HG02852 (cell line): ENCODE data around the gene ITPR1.

Experiments
- ATAC-seq: cut with Tn5 transposase; IDR thresholded peaks from one replicate; pipeline ENCODE4 v1.9.1; 2021; ENCODE audit warnings: mild to moderate bottlenecking, moderate library complexity; ENCODE audit not compliant: unreplicated experiment

The ITPR1 gene

GRCh38 chr3:4770561-4770960 lies 277.4 kb downstream of the ITPR1 start:
- ATAC-seq: no peak

GRCh38 chr3:4771243-4771642 lies 278.1 kb downstream of the ITPR1 start:
- ATAC-seq: no peak

- ATAC-seq: no peak
These were observed 279.1 kb downstream of the ITPR1 start for GRCh38 chr3:4772171-4772804.

DNA sequence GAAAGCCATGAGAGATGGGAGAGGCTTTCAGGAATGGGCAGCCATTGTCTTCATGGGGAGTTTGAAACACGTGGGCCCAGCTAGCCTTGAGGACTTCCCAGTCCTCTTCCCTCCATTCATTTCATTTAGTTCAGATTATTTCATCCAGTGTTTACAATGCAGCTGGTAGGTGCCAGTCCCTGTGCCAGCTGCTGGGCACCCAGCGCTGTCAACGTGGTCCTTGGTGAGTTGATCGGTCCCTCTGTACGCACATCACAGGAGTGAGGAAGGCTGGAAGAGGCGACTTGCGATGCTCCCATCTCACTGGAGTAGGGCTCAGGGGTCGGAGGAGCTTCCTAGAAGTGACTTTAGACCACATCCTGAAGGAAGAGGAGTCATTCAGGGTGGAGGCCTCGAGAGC lies 279.7 kb downstream of the ITPR1 start:
- ATAC-seq: no peak

DNA sequence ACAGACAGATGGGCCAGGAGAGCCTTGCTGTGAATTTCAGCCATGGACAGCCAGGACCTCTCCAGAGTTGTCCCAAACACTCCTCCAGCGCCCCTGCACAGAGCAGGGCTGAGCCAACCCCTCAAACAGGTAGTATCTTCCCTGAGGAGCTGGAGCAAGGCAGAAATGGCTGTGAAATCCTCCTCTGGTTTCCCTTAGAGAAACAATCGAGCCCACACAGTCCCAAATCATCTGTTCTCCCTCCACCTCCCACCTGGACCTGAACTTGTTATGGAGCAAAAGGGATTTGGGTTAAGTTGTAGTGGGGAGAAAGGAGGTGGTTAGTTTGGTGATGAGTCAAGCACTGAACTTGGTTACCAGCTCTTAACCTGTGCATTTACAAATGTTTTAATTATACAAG lies 280.4 kb downstream of the ITPR1 start:
- ATAC-seq: no peak

DNA sequence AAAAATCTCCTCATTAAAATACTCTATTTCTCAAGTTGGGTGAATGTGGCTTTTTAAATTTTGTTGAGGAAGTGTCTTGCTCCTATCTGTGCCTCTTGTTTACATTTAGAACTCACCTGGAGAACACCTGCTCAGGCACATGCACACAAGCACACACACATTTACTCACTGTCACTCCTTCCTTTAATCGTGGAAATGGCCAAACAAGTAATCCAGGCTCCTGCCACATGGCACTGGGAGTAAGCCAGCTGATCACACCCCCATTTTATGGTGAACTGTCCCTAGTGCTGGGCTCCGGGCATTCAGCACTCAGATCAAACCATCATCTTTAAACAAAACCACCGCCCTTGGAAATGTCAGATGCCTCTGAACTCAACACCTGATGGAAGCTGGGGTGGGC lies 281.4 kb downstream of the ITPR1 start:
- ATAC-seq: no peak

DNA sequence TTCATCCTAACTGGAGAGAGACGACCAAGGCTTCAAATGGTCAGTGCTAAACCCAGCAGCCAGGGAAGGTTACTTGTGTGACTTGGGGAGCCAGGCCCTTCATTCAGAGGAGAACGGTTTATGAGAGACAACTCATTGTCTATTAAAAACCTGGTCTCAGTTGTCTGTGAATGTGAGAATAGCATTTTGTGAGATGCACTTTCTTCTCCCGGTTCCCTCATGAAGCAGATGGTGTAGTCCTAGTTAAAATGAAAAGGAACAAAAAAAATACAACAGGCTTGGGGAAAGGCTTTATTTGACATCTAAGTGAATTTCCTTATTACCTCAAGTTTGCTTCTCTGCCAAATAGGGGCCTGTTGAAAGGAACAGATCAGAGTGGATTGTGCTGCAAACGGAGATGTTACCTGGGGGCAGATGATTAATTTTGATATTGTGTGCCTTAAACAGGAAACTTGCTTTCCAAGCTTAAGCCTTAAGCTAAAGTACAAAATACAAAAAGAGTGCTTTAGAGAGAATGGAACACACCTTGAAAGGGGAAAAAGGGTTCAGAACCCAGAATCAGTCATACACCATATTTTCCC lies 283.3 kb downstream of the ITPR1 start:
- peak; percentile 31 for ATAC-seq

DNA sequence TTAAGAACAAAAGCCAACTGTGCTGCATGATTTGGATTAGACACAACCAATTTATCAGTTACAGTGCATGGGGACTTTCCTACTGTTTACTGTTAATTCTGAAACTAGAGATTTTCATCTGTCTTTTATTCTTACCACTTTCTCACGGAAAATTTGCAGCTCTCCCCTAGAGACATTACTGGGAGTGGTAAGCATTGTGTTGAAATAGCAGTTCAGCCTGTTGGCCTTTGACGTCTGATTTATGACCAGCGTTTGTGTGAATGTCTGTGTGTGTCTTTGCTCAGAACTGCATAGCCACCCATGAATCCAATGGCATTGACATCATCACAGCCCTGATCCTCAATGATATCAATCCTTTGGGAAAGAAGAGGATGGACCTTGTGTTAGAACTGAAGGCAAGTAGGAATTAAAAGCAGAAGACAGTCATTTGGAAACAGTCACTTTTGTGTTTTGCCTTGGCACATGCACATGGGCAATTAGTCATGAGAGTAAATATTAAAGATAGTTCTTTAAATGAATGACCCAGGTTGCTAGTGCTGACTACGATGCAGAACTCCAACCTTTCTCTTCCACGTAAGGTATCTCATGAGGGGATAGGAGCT lies 283.9 kb downstream of the ITPR1 start:
- peak; percentile 84 for ATAC-seq

- no peak for ATAC-seq
These were observed 285.0 kb downstream of the ITPR1 start for GRCh38 chr3:4778119-4778518.

- ATAC-seq: no peak
These were observed 285.6 kb downstream of the ITPR1 start for GRCh38 chr3:4778740-4779139.

DNA sequence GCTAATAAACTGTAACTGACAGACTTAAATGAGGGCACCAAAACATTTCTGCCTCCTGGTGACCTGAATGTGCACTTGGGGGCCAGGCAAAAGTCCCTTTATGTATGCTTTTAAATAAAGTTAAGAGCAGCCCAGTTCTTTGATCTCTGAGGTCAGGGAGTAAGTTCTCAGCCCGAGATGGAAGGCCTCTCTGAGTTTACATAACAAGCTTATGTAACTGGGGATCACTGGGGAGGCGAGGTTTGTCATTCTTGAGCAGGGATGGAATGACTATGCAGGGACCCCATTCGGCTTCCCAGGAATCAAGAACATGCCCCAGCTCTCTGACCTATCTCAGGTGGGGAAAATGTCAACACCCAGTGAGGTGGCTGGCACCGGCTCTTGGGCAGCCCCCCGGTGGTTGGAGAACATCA lies 287.4 kb downstream of the ITPR1 start:
- ATAC-seq: no peak

DNA sequence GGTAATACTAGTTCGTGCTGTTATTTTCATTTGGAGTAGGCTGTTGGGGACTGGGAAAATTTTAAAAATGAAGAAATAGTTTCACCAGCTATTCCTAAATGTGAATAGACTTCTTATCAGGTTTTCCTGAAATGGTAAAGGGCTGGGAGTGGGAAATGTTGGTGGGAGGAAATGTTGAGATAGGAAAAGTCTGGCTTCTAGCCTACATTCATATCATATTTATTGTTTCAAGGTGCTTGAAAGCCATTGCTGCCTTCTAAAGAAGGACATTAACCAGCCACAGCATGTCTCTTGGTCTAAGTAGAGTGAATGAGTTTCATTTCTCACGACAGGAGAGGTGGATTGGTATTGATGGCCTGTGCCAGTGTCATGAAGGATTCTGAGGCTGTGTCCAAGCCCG lies 288.9 kb downstream of the ITPR1 start:
- no peak for ATAC-seq

DNA sequence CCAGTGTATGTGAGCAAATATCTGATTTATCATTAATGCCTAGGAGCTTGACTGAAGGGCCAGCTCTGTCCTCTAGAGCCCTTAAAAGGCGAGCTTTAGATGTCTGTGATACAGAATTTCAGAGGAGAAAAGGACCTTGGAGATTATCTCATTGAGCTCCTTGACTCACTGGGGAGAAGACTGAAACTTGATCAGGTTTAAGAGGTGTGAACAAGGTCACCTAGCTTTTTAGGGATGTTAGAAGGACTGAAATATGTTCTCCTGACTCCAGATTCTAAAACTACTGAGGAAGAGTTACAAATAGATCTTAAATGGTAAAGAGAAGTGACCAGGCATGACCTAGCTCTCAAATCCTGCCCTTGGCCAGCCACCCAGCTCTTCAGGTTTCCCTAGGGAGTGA lies 292.4 kb downstream of the ITPR1 start:
- ATAC-seq: no peak

DNA sequence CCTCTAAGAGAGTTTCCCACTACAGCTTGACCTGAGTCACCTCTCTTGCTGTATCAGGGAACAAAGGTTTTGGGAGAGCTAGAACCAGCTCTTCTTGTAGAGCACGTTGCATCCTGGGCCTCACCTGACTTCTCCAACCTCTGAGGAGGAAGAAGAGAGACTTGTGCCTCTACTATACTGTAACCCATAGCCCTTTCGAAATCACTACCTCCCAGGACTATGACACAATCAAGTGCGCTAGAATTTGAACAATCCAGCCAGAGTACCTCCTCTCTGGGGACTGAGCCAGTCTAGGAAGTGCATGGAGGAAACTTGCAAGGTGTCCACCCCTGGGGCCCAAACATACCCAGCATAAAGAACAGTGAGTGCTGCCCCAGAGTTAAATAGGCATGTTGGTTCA lies 293.3 kb downstream of the ITPR1 start:
- ATAC-seq: no peak

- no peak for ATAC-seq
These were observed 298.2 kb downstream of the ITPR1 start for GRCh38 chr3:4791358-4791757.

DNA sequence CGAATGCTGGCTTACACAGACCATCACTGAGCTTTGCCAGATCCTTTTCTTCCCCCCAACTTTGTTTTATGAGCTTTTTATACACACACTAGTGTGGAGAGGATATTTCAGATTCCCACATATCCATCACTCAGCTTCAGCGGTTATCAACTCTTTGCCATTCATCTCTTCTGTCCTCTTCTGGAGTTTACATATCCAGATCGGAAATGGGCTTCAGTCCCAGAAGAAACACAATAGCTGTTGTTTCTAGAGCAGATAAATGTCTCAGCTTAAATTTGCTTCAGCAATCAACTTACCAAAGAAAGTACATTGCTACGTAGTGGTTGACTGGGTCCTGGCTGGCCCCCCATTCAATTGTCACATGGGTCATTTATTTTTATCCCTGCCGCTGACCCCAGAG lies 300.2 kb downstream of the ITPR1 start:
- no peak for ATAC-seq

- no peak for ATAC-seq
These were observed 301.2 kb downstream of the ITPR1 start for GRCh38 chr3:4794331-4794730.

GRCh38 chr3:4794798-4795197 lies 301.6 kb downstream of the ITPR1 start:
- no peak for ATAC-seq

- no peak for ATAC-seq
These were observed 302.8 kb downstream of the ITPR1 start for GRCh38 chr3:4795905-4796304.

DNA sequence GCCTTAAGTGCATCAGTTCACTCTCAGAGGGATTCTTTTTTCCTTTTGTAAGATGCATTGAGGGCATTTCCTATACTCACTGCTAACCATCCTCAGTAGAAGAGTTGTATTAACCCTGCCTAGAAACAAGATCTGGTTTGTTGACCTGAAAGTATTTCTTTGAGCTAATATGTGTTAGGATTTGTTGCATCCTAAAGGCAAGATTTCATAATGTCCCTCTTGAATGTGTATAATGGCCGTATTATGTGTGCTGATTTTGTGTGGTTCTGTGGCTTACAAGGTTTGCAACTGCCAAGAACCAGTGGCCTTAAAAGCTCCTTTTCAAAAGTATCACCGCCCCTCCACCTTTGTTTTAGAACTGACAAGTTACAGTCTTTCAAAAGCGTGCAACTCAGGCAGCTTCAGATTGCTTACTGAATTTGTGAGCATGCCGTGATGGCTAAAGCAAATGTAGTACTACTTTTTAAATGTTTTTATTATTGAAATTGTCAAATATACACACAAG lies 304.1 kb downstream of the ITPR1 start:
- ATAC-seq: no peak

- no peak for ATAC-seq
These were observed 306.4 kb downstream of the ITPR1 start for GRCh38 chr3:4799266-4800256.
